NB4 (cell line): ENCODE results near the gene PDE6C.
A peak's percentile ranks its signal among the peaks of the same experiment; 100 is the strongest.

Experiments
- DNase-seq: peaks from one replicate; pipeline ENCODE4 v3.0.0; 2010; ENCODE audit warnings: low read depth
- H3K4me3 ChIP-seq: one replicate; pipeline ENCODE4 v1.5.1; 2011; ENCODE audit warnings: mild to moderate bottlenecking, low read depth, low read length, moderate library complexity
- MAX ChIP-seq: IDR thresholded peaks from 2 replicates; pipeline ENCODE4 v1.6.1; 2011; ENCODE audit warnings: low read depth, low read length
- MYC ChIP-seq: IDR thresholded peaks from 2 replicates; pipeline ENCODE4 v1.6.1; 2011; ENCODE audit warnings: low read depth, low read length
- POLR2A ChIP-seq: IDR thresholded peaks from 2 replicates; pipeline ENCODE4 v1.6.1; 2011; ENCODE audit warnings: mild to moderate bottlenecking; ENCODE audit not compliant: insufficient read length; ENCODE audit errors: extremely low read depth
- TF ChIP-seq, protein P1 (sequence below): IDR thresholded peaks from one replicate; pipeline ENCODE4 v1.5.1; 2012; ENCODE audit warnings: low read depth, low read length

PDE6C gene

GRCh38 chr10:93652857-93653256, 40.5 kb downstream of the PDE6C start:
- no peak for TF ChIP-seq MAX
- TF ChIP-seq, protein P1, sequence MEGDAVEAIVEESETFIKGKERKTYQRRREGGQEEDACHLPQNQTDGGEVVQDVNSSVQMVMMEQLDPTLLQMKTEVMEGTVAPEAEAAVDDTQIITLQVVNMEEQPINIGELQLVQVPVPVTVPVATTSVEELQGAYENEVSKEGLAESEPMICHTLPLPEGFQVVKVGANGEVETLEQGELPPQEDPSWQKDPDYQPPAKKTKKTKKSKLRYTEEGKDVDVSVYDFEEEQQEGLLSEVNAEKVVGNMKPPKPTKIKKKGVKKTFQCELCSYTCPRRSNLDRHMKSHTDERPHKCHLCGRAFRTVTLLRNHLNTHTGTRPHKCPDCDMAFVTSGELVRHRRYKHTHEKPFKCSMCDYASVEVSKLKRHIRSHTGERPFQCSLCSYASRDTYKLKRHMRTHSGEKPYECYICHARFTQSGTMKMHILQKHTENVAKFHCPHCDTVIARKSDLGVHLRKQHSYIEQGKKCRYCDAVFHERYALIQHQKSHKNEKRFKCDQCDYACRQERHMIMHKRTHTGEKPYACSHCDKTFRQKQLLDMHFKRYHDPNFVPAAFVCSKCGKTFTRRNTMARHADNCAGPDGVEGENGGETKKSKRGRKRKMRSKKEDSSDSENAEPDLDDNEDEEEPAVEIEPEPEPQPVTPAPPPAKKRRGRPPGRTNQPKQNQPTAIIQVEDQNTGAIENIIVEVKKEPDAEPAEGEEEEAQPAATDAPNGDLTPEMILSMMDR: no peak
- TF ChIP-seq POLR2A: no peak
- no peak for TF ChIP-seq MYC
- no peak for DNase-seq

GRCh38 chr10:93654201-93654600, 41.9 kb downstream of the PDE6C start:
- H3K4me3 ChIP-seq: no peak overlapping the region
- DNase-seq: no peak
- TF ChIP-seq MAX (no peak), POLR2A (no peak), MYC (no peak)
- TF ChIP-seq, protein P1: no peak

More at GRCh38 chr10:93652857-93653256, 40.5 kb downstream of the PDE6C start:
- H3K4me3 ChIP-seq: no peak overlapping the region

GRCh38 chr10:93656155-93656554, 43.8 kb downstream of the PDE6C start:
- TF ChIP-seq MYC (no peak), POLR2A (no peak), MAX (no peak)
- TF ChIP-seq, protein P1: no peak
- DNase-seq: no peak
- H3K4me3 ChIP-seq: no peak overlapping the region

DNA sequence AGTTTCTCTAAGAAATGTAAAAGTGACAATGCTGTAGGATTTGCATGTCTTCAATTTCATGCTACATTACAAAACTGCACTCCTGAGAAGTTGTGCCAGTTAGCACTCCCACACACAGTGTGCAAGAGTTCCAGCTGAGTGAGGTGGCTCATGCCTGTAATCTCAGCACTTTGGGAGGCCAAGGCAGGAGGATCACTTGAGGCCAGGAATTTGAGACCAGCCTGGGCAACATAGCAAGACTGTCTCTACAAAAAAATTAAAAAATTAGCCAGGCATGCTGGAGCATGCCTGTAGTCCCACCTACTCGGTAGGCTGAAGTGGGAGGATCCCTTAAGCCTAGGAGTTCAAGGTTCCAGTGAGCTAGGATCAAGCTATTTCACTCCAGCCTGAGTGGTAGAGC, 45.4 kb downstream of the PDE6C start:
- peak; percentile 7 for DNase-seq
- TF ChIP-seq MAX (no peak), MYC (no peak), POLR2A (no peak)
- TF ChIP-seq, protein P1: no peak
- H3K4me3 ChIP-seq: no peak overlapping the region

DNA sequence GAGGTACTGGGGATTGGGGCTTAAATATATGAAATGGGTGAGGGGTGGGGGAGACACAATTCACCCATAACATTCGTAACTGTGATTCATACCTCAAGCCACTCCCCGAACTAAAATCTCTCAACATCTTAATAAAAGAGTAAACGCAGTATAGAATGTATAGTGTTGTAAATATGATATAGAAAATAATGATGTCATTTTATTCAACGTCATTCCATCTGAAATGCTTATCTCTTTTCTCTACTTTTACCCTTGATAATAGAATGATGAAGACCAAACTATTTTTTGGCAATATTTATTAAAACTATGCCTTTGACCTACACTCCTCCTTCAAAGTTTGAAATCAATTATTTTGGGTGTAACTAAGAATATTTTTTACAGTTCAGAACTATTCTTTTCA, 53.7 kb downstream of the PDE6C start:
- no peak overlapping the region for H3K4me3 ChIP-seq
- TF ChIP-seq MAX: no peak
- TF ChIP-seq, protein P1: no peak
- TF ChIP-seq POLR2A: no peak
- no peak for DNase-seq

DNA sequence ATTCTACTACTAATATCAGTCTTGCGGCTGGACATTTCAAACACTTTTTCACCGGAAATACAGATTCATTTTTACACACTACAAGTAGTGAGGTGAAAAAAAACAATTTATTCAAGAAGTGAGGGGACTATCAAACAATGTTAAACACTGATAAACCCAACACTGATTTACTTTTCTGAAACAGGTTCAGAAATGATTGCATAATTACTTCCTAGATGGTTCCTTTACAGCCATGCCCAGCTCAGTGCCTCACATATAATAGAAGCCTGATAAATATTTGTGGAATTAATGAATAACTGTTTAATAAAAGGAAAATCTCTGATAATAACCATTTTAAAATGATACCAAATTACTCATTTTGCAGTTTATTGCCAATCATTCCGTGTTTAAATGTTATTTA, 55.5 kb downstream of the PDE6C start:
- no peak for TF ChIP-seq MAX
- no peak for TF ChIP-seq MYC
- TF ChIP-seq POLR2A: no peak
- TF ChIP-seq, protein P1: no peak
- no peak overlapping the region for H3K4me3 ChIP-seq
- DNase-seq: no peak
